CD4-positive, alpha-beta T cell (primary cell): ENCODE results near the gene VN1R2. TPM values are rescaled to one million over a fixed set of nuclear protein-coding genes. Genes with fewer than 3 reads are reported as not detected.
"Not testable (repeated sequence)": the region's sequence is repeated elsewhere in the genome, so short reads cannot be mapped to it uniquely, and the experiment has no call there.

Experiments used
- ATAC-seq: fragments of 200-7000 bp; cut with Tn5 transposase; one replicate; pipeline ENCODE4 v1.10.0; 2022; ENCODE audit warnings: mild to moderate bottlenecking; ENCODE audit not compliant: poor library complexity
- CTCF ChIA-PET: fragments of 350-600 bp; sonication (Branson Sonifier 250); formaldehyde crosslinking; loops from one replicate; lab custom pipeline; 2021; ENCODE audit warnings: antibody characterized with exemption, inconsistent platforms; lab: Charles Lee
- POLR2A ChIA-PET: fragments of 350-600 bp; sonication (Branson Sonifier 250); formaldehyde crosslinking; loops from one replicate; lab custom pipeline; 2021; ENCODE audit warnings: antibody characterized with exemption, inconsistent platforms; lab: Charles Lee
- DNase-seq, 14 experiments: peaks; one replicate each; pipeline ENCODE4 v3.0.0-alpha.2; 2013 to 2020; ENCODE audit warnings: mixed read lengths in 2 of 14
- H3K27ac ChIP-seq, 2 donors: one replicate each; pipeline versions ENCODE4 v1.5.1 to v1.7.0; 2013; ENCODE audit warnings: low read length in 2 of 2, low read depth in 1 of 2, mild to moderate bottlenecking in 1 of 2
- H3K27me3 ChIP-seq, 2 experiments: 1 replicate in 1 of 2; 2 replicates in 1 of 2; pipeline versions ENCODE4 v1.6.1 to v1.7.0; 2013; ENCODE audit warnings: low read length in 2 of 2, control low read depth in 1 of 2, mild to moderate bottlenecking in 1 of 2, moderate library complexity in 1 of 2; ENCODE audit not compliant: insufficient read depth in 2 of 2, control insufficient read depth in 1 of 2
- H3K36me3 ChIP-seq: one replicate; pipeline ENCODE4 v1.6.1; 2013; ENCODE audit warnings: low read length, control low read depth; ENCODE audit not compliant: insufficient read depth
- H3K4me1 ChIP-seq: one replicate; pipeline ENCODE4 v1.6.1; 2013; ENCODE audit warnings: low read length, control low read depth; ENCODE audit not compliant: insufficient read depth
- H3K4me3 ChIP-seq: one replicate; pipeline ENCODE4 v1.5.1; 2013; ENCODE audit warnings: mild to moderate bottlenecking, low read length, moderate library complexity
- H3K9me3 ChIP-seq, 2 experiments: 1 replicate in 1 of 2; 2 replicates in 1 of 2; pipeline versions ENCODE4 v1.6.1 to v1.7.0; 2013; ENCODE audit warnings: low read length in 2 of 2, mild to moderate bottlenecking in 2 of 2, control low read depth in 1 of 2, moderate library complexity in 1 of 2; ENCODE audit not compliant: control insufficient read depth in 1 of 2, insufficient read depth in 1 of 2
- H3K27ac Mint-ChIP-seq: one replicate; pipeline ENCODE4 v1.8.0; 2020; ENCODE audit warnings: mixed read lengths
- H3K27me3 Mint-ChIP-seq: one replicate; pipeline ENCODE4 v1.8.0; 2021; ENCODE audit warnings: mixed read lengths
- H3K36me3 Mint-ChIP-seq: one replicate; pipeline ENCODE4 v1.8.0; 2021; ENCODE audit warnings: low read depth, mixed read lengths
- H3K4me1 Mint-ChIP-seq: one replicate; pipeline ENCODE4 v1.8.0; 2021; ENCODE audit warnings: low read depth, mixed read lengths
- H3K4me3 Mint-ChIP-seq: one replicate; pipeline ENCODE4 v1.8.0; 2020; ENCODE audit warnings: mild to moderate bottlenecking, mixed read lengths
- H3K9me3 Mint-ChIP-seq: one replicate; pipeline ENCODE4 v1.8.0; 2020; ENCODE audit warnings: mixed read lengths
- intact Hi-C, 2 experiments: fragments of 100-400 bp; cut with DNase I in 1 of 2; cut with micrococcal nuclease in 1 of 2; formaldehyde crosslinking; loops; one replicate each; pipeline versions ENCODE4 v1.15.1 to v1.9.0; 2023 to 2025; cut with DNase I, micrococcal nuclease
- total RNA-seq, 174 experiments: library from RNA in 2 of 174; stranded (reverse) in 2 of 174; gene quantifications; one replicate each; pipeline ENCODE4 v1.2.3 and lab custom pipeline; 2021 to 2026
- TF ChIP-seq, protein P1 (sequence below): fragments of 200-600 bp; IDR thresholded peaks from one replicate; pipeline ENCODE4 v1.8.0; 2022; ENCODE audit warnings: antibody characterized with exemption, mild to moderate bottlenecking

Gene VN1R2
- total RNA-seq, 2 experiments from 2014 or later = not detected

DNA sequence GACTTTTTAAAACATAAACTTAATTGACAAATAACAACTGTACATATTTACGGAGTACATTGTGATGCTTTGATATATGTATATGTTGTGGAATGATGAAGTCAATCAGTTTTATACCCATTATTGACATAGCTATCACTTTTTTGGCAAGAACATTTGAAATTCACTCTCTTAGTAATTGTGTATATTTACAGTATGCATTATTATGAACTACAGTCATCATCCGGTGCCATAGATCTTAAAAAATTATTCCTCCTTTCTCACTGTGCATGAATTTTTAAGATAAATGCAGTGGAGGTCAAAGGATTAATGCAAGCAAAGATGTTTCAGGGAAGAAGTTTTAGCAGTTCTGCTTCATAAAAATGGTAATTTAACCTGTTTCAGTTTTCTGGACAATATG, 17.4 kb downstream of the VN1R2 start:
- no peaks in the 10 kb centered on the region for H3K36me3 ChIP-seq
- intact Hi-C loops = no loop called here
- no peaks in the 10 kb centered on the region for H3K27me3 ChIP-seq
- H3K4me1 ChIP-seq = no peaks in the 10 kb centered on the region
- H3K9me3 ChIP-seq = peaks cover 4 to 14% of the 10 kb centered on the region in 2 experiments
- Mint-ChIP-seq H3K36me3 (no peaks in the 10 kb centered on the region), H3K27me3 (peaks cover 11% of the 10 kb centered on the region), H3K4me3 (no peak overlapping the region), H3K9me3 (peaks cover 17% of the 10 kb centered on the region), H3K27ac (no peak overlapping the region), H3K4me1 (no peaks in the 10 kb centered on the region)
- ChIA-PET CTCF (no interaction called here), POLR2A (no interaction called here)
- H3K27ac ChIP-seq = no peak overlapping the region
- no peak for DNase-seq
- ATAC-seq = no peak
- H3K4me3 ChIP-seq = no peak overlapping the region
- TF ChIP-seq, protein P1, sequence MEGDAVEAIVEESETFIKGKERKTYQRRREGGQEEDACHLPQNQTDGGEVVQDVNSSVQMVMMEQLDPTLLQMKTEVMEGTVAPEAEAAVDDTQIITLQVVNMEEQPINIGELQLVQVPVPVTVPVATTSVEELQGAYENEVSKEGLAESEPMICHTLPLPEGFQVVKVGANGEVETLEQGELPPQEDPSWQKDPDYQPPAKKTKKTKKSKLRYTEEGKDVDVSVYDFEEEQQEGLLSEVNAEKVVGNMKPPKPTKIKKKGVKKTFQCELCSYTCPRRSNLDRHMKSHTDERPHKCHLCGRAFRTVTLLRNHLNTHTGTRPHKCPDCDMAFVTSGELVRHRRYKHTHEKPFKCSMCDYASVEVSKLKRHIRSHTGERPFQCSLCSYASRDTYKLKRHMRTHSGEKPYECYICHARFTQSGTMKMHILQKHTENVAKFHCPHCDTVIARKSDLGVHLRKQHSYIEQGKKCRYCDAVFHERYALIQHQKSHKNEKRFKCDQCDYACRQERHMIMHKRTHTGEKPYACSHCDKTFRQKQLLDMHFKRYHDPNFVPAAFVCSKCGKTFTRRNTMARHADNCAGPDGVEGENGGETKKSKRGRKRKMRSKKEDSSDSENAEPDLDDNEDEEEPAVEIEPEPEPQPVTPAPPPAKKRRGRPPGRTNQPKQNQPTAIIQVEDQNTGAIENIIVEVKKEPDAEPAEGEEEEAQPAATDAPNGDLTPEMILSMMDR = no peak

DNA sequence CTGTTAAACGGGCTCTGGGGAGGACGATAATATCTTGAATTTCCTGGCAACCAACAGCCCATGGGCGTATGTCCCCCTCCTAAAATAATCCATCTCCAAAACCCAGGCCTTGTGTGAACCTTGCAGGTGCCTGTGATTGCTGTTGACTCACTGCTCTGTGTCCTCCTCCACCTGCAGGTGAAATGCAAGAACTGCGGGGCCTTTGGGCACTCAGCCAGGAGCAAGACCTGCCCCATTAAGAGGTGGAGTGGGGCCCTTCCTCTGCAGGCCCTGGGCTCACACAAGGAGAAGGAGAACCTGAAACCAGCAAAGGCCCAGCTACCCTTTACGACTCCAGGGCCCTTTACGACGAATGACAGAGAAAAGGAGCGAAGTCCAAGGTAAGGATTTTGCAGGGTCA, 23.9 kb downstream of the VN1R2 start:
- H3K27ac Mint-ChIP-seq, H3K4me1 Mint-ChIP-seq, H3K27ac ChIP-seq, intact Hi-C loops, H3K27me3 Mint-ChIP-seq, H3K36me3 Mint-ChIP-seq, H3K4me3 ChIP-seq, H3K9me3 Mint-ChIP-seq, ATAC-seq, H3K4me1 ChIP-seq, H3K27me3 ChIP-seq, H3K36me3 ChIP-seq, CTCF ChIA-PET, H3K4me3 Mint-ChIP-seq, POLR2A ChIA-PET: not testable (repeated sequence)
- DNase-seq = peak in 5 of 14 experiments; percentile 1 to 11 (median 5)
- H3K9me3 ChIP-seq = peaks cover 0 to 28% of the 10 kb centered on the region in 2 experiments

DNA sequence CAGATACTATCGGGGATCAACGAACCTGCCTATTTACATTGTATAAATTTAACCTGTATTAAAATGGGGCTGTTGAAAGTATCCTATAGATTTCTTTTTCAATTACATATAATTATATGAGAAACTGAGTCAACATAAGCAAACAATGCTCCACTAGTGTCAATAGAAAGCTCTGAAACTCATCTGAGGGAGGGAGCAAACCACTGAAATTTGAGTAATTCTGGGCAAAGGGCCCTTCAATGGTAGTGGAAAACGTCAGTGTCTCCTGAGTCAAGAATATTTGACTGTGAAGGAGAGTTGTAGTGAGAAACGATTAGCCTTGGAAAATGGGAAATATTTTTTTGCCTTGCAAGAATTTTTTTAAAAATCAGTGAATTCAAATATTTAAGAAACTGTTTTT, 27.0 kb downstream of the VN1R2 start:
- Histone ChIP-seq H3K27ac (no peak overlapping the region), H3K36me3 (no peaks in the 10 kb centered on the region), H3K9me3 (peaks cover 6 to 34% of the 10 kb centered on the region in 2 experiments), H3K27me3 (no peaks in the 10 kb centered on the region), H3K4me1 (no peaks in the 10 kb centered on the region), H3K4me3 (no peak overlapping the region)
- no peaks in the 10 kb centered on the region for H3K4me1 Mint-ChIP-seq
- no peaks in the 10 kb centered on the region for H3K9me3 Mint-ChIP-seq
- no peak overlapping the region for H3K4me3 Mint-ChIP-seq
- H3K36me3 Mint-ChIP-seq = no peaks in the 10 kb centered on the region
- intact Hi-C loops = no loop called here
- H3K27me3 Mint-ChIP-seq = no peaks in the 10 kb centered on the region
- no peak overlapping the region for H3K27ac Mint-ChIP-seq
- CTCF ChIA-PET = no interaction called here
- POLR2A ChIA-PET = no interaction called here
- no peak for DNase-seq
- ATAC-seq = no peak
- TF ChIP-seq, protein P1 = no peak
